Esophagus squamous epithelium (tissue), 5 donors: Measurements from ENCODE around the gene KCNJ6. TPM values are rescaled to one million over a fixed set of nuclear protein-coding genes. Genes with fewer than 3 reads are reported as not detected.

ENCODE experiments used
- DNase-seq: peaks from one replicate; lab custom pipeline; 2025; lab: John Stamatoyannopoulos, UW
- H3K27ac ChIP-seq, 4 donors: fragments of 200-600 bp; sonication (generic); one replicate each; pipeline ENCODE4 v1.5.1; 2016 to 2019; ENCODE audit warnings: mild to moderate bottlenecking in 1 of 4
- H3K27me3 ChIP-seq, 4 donors: fragments of 200-600 bp; sonication (generic); 1 replicate in 3 of 4; 2 replicates in 1 of 4; pipeline versions ENCODE4 v1.5.1 to v1.6.0; 2017 to 2021; ENCODE audit warnings: antibody characterized with exemption in 1 of 4
- H3K36me3 ChIP-seq, 3 donors: fragments of 200-600 bp; sonication (generic); one replicate each; pipeline ENCODE4 v1.5.1; 2016 to 2019
- H3K4me1 ChIP-seq, 3 donors: fragments of 200-600 bp; sonication (generic); one replicate each; pipeline ENCODE4 v1.5.1; 2017 to 2019
- H3K4me3 ChIP-seq, 4 donors: fragments of 200-600 bp; sonication (generic); 1 replicate in 3 of 4; 2 replicates in 1 of 4; pipeline ENCODE4 v1.5.1; 2016 to 2019; ENCODE audit warnings: mild to moderate bottlenecking in 2 of 4, moderate library complexity in 1 of 4
- H3K9me3 ChIP-seq, 3 donors: fragments of 200-600 bp; sonication (generic); one replicate each; pipeline ENCODE4 v1.5.1; 2016 to 2019
- CTCF ChIP-seq, 6 experiments: fragments of 450-650 bp in 4 of 6; fragments of 200-600 bp in 2 of 6; sonication (generic) in 2 of 6; IDR thresholded peaks; one replicate each; pipeline ENCODE4 v1.5.1; 2016 to 2019; ENCODE audit warnings: antibody characterized with exemption in 6 of 6, mild to moderate bottlenecking in 4 of 6, moderate library complexity in 4 of 6
- POLR2A ChIP-seq, 4 donors: fragments of 450-650 bp; IDR thresholded peaks; one replicate each; pipeline ENCODE4 v1.6.1; 2017; ENCODE audit warnings: antibody characterized with exemption in 4 of 4, mild to moderate bottlenecking in 4 of 4, moderate library complexity in 3 of 4
- WGBS, 2 donors: methylation state at CpG; one replicate each; pipeline ENCODE4 v1.1.5; 2018; 5-methylcytosine and 5-hydroxymethylcytosine counted together
- intact Hi-C: fragments of 100-400 bp; cut with DNase I; formaldehyde crosslinking; loops from one replicate; pipeline ENCODE4 v1.15.0; 2022
- total RNA-seq, 4 donors: library from RNA; depleted of rRNA; stranded (reverse); fragments of >200 nt; gene quantifications; one replicate each; pipeline ENCODE4 v1.1.0, GENCODE V29; 2016
- donor health status: DM: yes; HTN: yes; CAD: no.

The KCNJ6 gene
- total RNA-seq, 4 donors from 2014 or later: not detected

- Histone ChIP-seq H3K4me1 (no peaks in the 10 kb centered on the region), H3K4me3 (no peak overlapping the region), H3K9me3 (no peaks in the 10 kb centered on the region), H3K27me3 (peaks cover 0 to 15% (median 0%) of the 10 kb centered on the region in 4 donors), H3K36me3 (no peaks in the 10 kb centered on the region), H3K27ac (no peak overlapping the region)
- intact Hi-C loops: no loop called here
- 50% methylated on average over 1 to 2 of the region's 2 CpGs for WGBS, 2 donors
- TF ChIP-seq CTCF (IDR thresholded peaks at IDR 0.05): no peak
- TF ChIP-seq POLR2A (IDR thresholded peaks at IDR 0.05): no peak
- no peak for DNase-seq
These were observed 28.8 kb upstream of the KCNJ6 start for GRCh38 chr21:37945036-37945435.

GRCh38 chr21:37944496-37944895 is 28.2 kb upstream of the KCNJ6 start:
- Histone ChIP-seq H3K4me3 (no peak overlapping the region), H3K4me1 (no peaks in the 10 kb centered on the region)

GRCh38 chr21:37940691-37941090 is 24.4 kb upstream of the KCNJ6 start:
- no peaks in the 10 kb centered on the region for H3K36me3 ChIP-seq
- TF ChIP-seq POLR2A (IDR thresholded peaks at IDR 0.05): no peak
- TF ChIP-seq CTCF (IDR thresholded peaks at IDR 0.05): no peak
- no peaks in the 10 kb centered on the region for H3K27me3 ChIP-seq
- 26 to 44% methylated on average over 2 of the region's 2 CpGs for WGBS, 2 donors
- no peak overlapping the region for H3K27ac ChIP-seq
- H3K9me3 ChIP-seq: no peaks in the 10 kb centered on the region
- H3K4me3 ChIP-seq: no peak overlapping the region
- H3K4me1 ChIP-seq: no peaks in the 10 kb centered on the region
- DNase-seq: no peak
- intact Hi-C loops: no loop called here

More at GRCh38 chr21:37944496-37944895, 28.2 kb upstream of the KCNJ6 start:
- Histone ChIP-seq H3K36me3 (no peaks in the 10 kb centered on the region), H3K27ac (no peak overlapping the region), H3K27me3 (peaks cover 0 to 15% (median 0%) of the 10 kb centered on the region in 4 donors), H3K9me3 (no peaks in the 10 kb centered on the region)
- intact Hi-C loops: no loop called here
- TF ChIP-seq CTCF (IDR thresholded peaks at IDR 0.05): no peak
- TF ChIP-seq POLR2A (IDR thresholded peaks at IDR 0.05): no peak
- no peak for DNase-seq
- WGBS, 2 donors: 57 to 69% methylated on average over 5 of the region's 5 CpGs

GRCh38 chr21:37939838-37940237 is 23.6 kb upstream of the KCNJ6 start:
- Histone ChIP-seq H3K4me3 (no peak overlapping the region), H3K4me1 (no peaks in the 10 kb centered on the region), H3K36me3 (no peaks in the 10 kb centered on the region), H3K27me3 (no peaks in the 10 kb centered on the region), H3K27ac (no peak overlapping the region), H3K9me3 (no peaks in the 10 kb centered on the region)
- intact Hi-C loops: no loop called here
- WGBS, 2 donors: 85% methylated on average over 4 of the region's 4 CpGs
- no peak for DNase-seq
- no peak for TF ChIP-seq POLR2A (IDR thresholded peaks at IDR 0.05)

GRCh38 chr21:37939251-37939650 is 23.0 kb upstream of the KCNJ6 start:
- Histone ChIP-seq H3K27ac (no peak overlapping the region), H3K36me3 (no peaks in the 10 kb centered on the region), H3K9me3 (no peaks in the 10 kb centered on the region), H3K4me1 (no peaks in the 10 kb centered on the region), H3K4me3 (no peak overlapping the region), H3K27me3 (no peaks in the 10 kb centered on the region)
- no peak for TF ChIP-seq POLR2A (IDR thresholded peaks at IDR 0.05)
- TF ChIP-seq CTCF (IDR thresholded peaks at IDR 0.05): no peak
- 38 to 68% methylated on average over 4 of the region's 4 CpGs for WGBS, 2 donors
- no peak for DNase-seq
- intact Hi-C loops: no loop called here

- Histone ChIP-seq H3K36me3 (no peaks in the 10 kb centered on the region), H3K9me3 (peaks cover 0 to 8% (median 0%) of the 10 kb centered on the region in 3 donors), H3K4me3 (no peak overlapping the region), H3K4me1 (no peaks in the 10 kb centered on the region), H3K27ac (no peak overlapping the region), H3K27me3 (no peaks in the 10 kb centered on the region)
- WGBS, 2 donors: 55 to 58% methylated on average over 9 of the region's 9 CpGs
- intact Hi-C loops: no loop called here
- no peak for DNase-seq
- no peak for TF ChIP-seq CTCF (IDR thresholded peaks at IDR 0.05)
- TF ChIP-seq POLR2A (IDR thresholded peaks at IDR 0.05): no peak
These were observed 21.4 kb upstream of the KCNJ6 start for GRCh38 chr21:37937668-37938067.
